K562 (cell line): ENCODE results near the gene ARMC12. TPM values are rescaled to one million over a fixed set of nuclear protein-coding genes. Genes with fewer than 3 reads are reported as not detected.

Experiments
- ATAC-seq: fragments of 200-7000 bp; cut with Tn5 transposase; 3 replicates; pipeline ENCODE4 v1.9.1; 2020; ENCODE audit warnings: moderate library complexity
- BruUV-seq: library from RNA; stranded (reverse); fragments of 400-500 nt; replicated peaks from 2 replicates; lab custom pipeline; 2021; lab: Mats Ljungman, UMichigan
- CTCF ChIA-PET: fragments of 300-600 bp; formaldehyde crosslinking; extraction: SDS; loops from one replicate; lab custom pipeline; 2021; ENCODE audit warnings: low intra/inter-chr PET ratio; lab: Yijun Ruan, JAX
- POLR2A ChIA-PET: fragments of 300-600, 350-650 bp; sonication (Branson Sonifier 250); formaldehyde crosslinking; extraction: SDS; loops from one replicate; lab custom pipeline; 2021; ENCODE audit warnings: antibody characterized with exemption, inconsistent platforms; lab: Yijun Ruan, JAX
- DNase-seq, 4 experiments: peaks; one replicate each; pipeline versions ENCODE4 v3.0.0 to v3.0.0-alpha.2; 2011 to 2018; ENCODE audit warnings: low spot score in 3 of 4, mixed read lengths in 3 of 4; ENCODE audit errors: extremely low read depth in 1 of 4
- FAIRE-seq: peaks from 2 replicates; lab custom pipeline; 2011; peaks lifted over from hg19 to GRCh38; lab: Jason Lieb, UNC
- H2AFZ ChIP-seq: 2 replicates; pipeline ENCODE4 v1.6.0; 2011; ENCODE audit warnings: low read depth, low read length, control low read depth, inconsistent platforms
- H3K27ac ChIP-seq: fragments of 200-600 bp; 3 replicates; pipeline ENCODE4 v1.8.0; 2011; ENCODE audit warnings: low read depth, mild to moderate bottlenecking, control low read depth, inconsistent platforms, low read length, moderate library complexity, mixed read lengths; ENCODE audit errors: extremely low read depth
- H3K27me3 ChIP-seq, 2 experiments: fragments of 300-600 bp in 1 of 2; 2 replicates in 1 of 2; 3 replicates in 1 of 2; pipeline versions ENCODE4 v1.6.0 to v1.8.0; 2011; ENCODE audit warnings: inconsistent platforms in 2 of 2, low read length in 2 of 2, mild to moderate bottlenecking in 1 of 2, mixed read lengths in 1 of 2, moderate library complexity in 1 of 2; ENCODE audit not compliant: control insufficient read depth in 2 of 2, insufficient read depth in 2 of 2
- H3K36me3 ChIP-seq: fragments of 300-600 bp; 3 replicates; pipeline ENCODE4 v1.8.0; 2011; ENCODE audit warnings: mild to moderate bottlenecking, low read length, inconsistent platforms; ENCODE audit not compliant: control insufficient read depth, insufficient read depth
- H3K4me1 ChIP-seq, 2 experiments: fragments of 200-600 bp in 1 of 2; replicated peaks in 1 of 2; 2 replicates in 1 of 2; 3 replicates in 1 of 2; pipeline versions ENCODE4 v1.5.1 to v1.8.0; 2011; ENCODE audit warnings: inconsistent platforms in 2 of 2, low read length in 2 of 2, mild to moderate bottlenecking in 1 of 2, mixed read lengths in 1 of 2, moderate library complexity in 1 of 2; ENCODE audit not compliant: control insufficient read depth in 2 of 2, insufficient read depth in 2 of 2
- H3K4me2 ChIP-seq: 2 replicates; pipeline ENCODE4 v1.6.1; 2011; ENCODE audit warnings: low read length, control low read depth, inconsistent platforms, mixed read lengths; ENCODE audit not compliant: insufficient read depth
- H3K4me3 ChIP-seq: fragments of 200-600 bp; sonication (generic), shearing (Covaris generic); 2 replicates; pipeline ENCODE4 v1.5.1; 2016; ENCODE audit warnings: control low read depth, inconsistent platforms
- H3K79me2 ChIP-seq: fragments of 200-600 bp; 3 replicates; pipeline ENCODE4 v1.8.0; 2011; ENCODE audit warnings: low read length, inconsistent platforms; ENCODE audit not compliant: control insufficient read depth, insufficient read depth
- H3K9ac ChIP-seq, 2 experiments: 2 replicates each; pipeline versions ENCODE4 v1.6.0 to v1.6.1; 2011; ENCODE audit warnings: low read depth in 2 of 2, low read length in 2 of 2, control low read depth in 1 of 2, inconsistent platforms in 1 of 2, mild to moderate bottlenecking in 1 of 2, mixed read lengths in 1 of 2; ENCODE audit not compliant: insufficient read depth in 1 of 2
- H3K9me1 ChIP-seq: one replicate; pipeline ENCODE4 v1.6.0; 2011; ENCODE audit warnings: inconsistent platforms, mild to moderate bottlenecking, low read length, moderate library complexity; ENCODE audit not compliant: control insufficient read depth, insufficient read depth
- H3K9me3 ChIP-seq: replicated peaks from 2 replicates; pipeline ENCODE4 v1.5.1; 2011; ENCODE audit warnings: low read depth, low read length, inconsistent platforms; ENCODE audit not compliant: control insufficient read depth, insufficient read depth
- H4K20me1 ChIP-seq: replicated peaks from 2 replicates; pipeline ENCODE4 v1.6.1; 2011; ENCODE audit warnings: low read length, inconsistent platforms, mixed read lengths; ENCODE audit not compliant: control insufficient read depth, insufficient read depth
- BRD9 ChIP-seq: fragments of 450-650 bp; IDR thresholded peaks from 2 replicates; pipeline ENCODE4 v1.6.1; 2018; ENCODE audit warnings: low read depth; ENCODE audit not compliant: partially characterized antibody
- ELF1 ChIP-seq: fragments of 200-800 bp; sonication (Bioruptor generic); IDR thresholded peaks from 2 replicates; pipeline ENCODE4 v1.6.1; 2016; ENCODE audit warnings: missing genetic modification characterization, missing compliant biosample characterization
- ETV5 ChIP-seq: sonication (generic); formaldehyde crosslinking; IDR thresholded peaks from 2 replicates; pipeline ENCODE4 v1.4.0; 2020; ENCODE audit warnings: low read depth, mild to moderate bottlenecking, missing genetic modification reagents
- MYNN ChIP-seq, 2 experiments: sonication (generic); formaldehyde crosslinking in 1 of 2; IDR thresholded peaks; 2 replicates each; pipeline versions ENCODE4 v1.5.0 to v1.6.1; 2016 to 2020; ENCODE audit warnings: antibody characterized with exemption in 1 of 2, missing genetic modification reagents in 1 of 2
- NBN ChIP-seq: fragments of 450-650 bp; IDR thresholded peaks from 2 replicates; pipeline ENCODE4 v1.6.1; 2016; ENCODE audit warnings: low read depth, mild to moderate bottlenecking
- RAD21 ChIP-seq, 2 experiments: fragments of 250-450 bp in 1 of 2; fragments of 450-650 bp in 1 of 2; sonication (Bioruptor Pico) in 1 of 2; formaldehyde crosslinking in 1 of 2; IDR thresholded peaks in 1 of 2; conservative IDR thresholded peaks in 1 of 2; 2 replicates each; pipeline versions ENCODE4 v1.4.0 to v1.8.0; 2020 to 2022; ENCODE audit warnings: mild to moderate bottlenecking in 2 of 2, moderate library complexity in 1 of 2
- RCOR1 ChIP-seq, 2 experiments: IDR thresholded peaks; 2 replicates each; pipeline ENCODE4 v1.6.1; 2012; ENCODE audit warnings: low read depth in 2 of 2, low read length in 2 of 2, borderline replicate concordance in 1 of 2, improper control_type of control experiment in 1 of 2
- SMC3 ChIP-seq: conservative IDR thresholded peaks from 2 replicates; pipeline ENCODE4 v1.6.1; 2011; ENCODE audit warnings: low read depth, low read length, improper control_type of control experiment; ENCODE audit not compliant: insufficient read depth
- ZBTB1 ChIP-seq: sonication (generic); formaldehyde crosslinking; IDR thresholded peaks from 2 replicates; pipeline ENCODE4 v1.8.1; 2023; ENCODE audit warnings: missing genetic modification reagents, low read depth, mild to moderate bottlenecking, borderline replicate concordance
- ZNF609 ChIP-seq: sonication (generic); formaldehyde crosslinking; IDR thresholded peaks from 2 replicates; pipeline ENCODE4 v1.8.1; 2023; ENCODE audit warnings: missing genetic modification reagents, mild to moderate bottlenecking, borderline replicate concordance
- WGBS: fragments of 100-300 bp; shearing (Covaris generic); methylation state at CpG from one replicate; pipeline ENCODE4 v1.1.6; 2016; ENCODE audit warnings: low coverage, mixed read lengths; ENCODE audit not compliant: insufficient coverage; ENCODE audit errors: missing lambda C conversion rate; 5-methylcytosine and 5-hydroxymethylcytosine counted together
- in situ Hi-C: fragments of 300-500 bp; cut with MboI; formaldehyde crosslinking; loops from 4 replicates; pipeline ENCODE4 v1.15.0; 2018; ENCODE audit warnings: inconsistent platforms, mixed read lengths
- intact Hi-C: fragments of 100-400 bp; cut with micrococcal nuclease; formaldehyde crosslinking; loops from 2 replicates; pipeline ENCODE4 v1.14.2; 2022
- polyA plus RNA-seq, 8 experiments: library from polyadenylated mRNA; depleted of rRNA in 4 of 8; stranded (reverse) in 5 of 8; unstranded in 3 of 8; fragments of >200 nt; fragmentation: Nextera tagmentation in 2 of 8; fragmentation: Illumina TruSeq in 1 of 8; extraction: Ambion mirVana in 2 of 8; extraction: Trizol in 1 of 8; gene quantifications; 2 replicates each; pipeline versions ENCODE4 v1.2.1 to v1.2.3, GENCODE V29; 2011 to 2014; ENCODE audit warnings: inconsistent platforms in 1 of 8, missing spikeins in 1 of 8
- total RNA-seq, 7 experiments: library from RNA; depleted of rRNA in 6 of 7; stranded (reverse); fragments of >200 nt in 6 of 7; fragmentation: Illumina TruSeq in 2 of 7; extraction: Trizol in 2 of 7; gene quantifications; 2 replicates each; pipeline versions ENCODE4 v1.2.1 to v1.2.3, GENCODE V29; 2011 to 2021; ENCODE audit warnings: low replicate concordance in 1 of 7
- TF ChIP-seq, protein P1 (sequence below): fragments of 200-800 bp; sonication (Bioruptor generic); IDR thresholded peaks from 2 replicates; pipeline ENCODE4 v1.6.1; 2017; ENCODE audit warnings: missing genetic modification characterization, missing compliant biosample characterization

ARMC12 gene
- total and polyA plus RNA-seq, 9 of the 15 experiments (the other 6 are each of a cell fraction or from before 2014, with no cell fraction given) = 0.09 to 0.58 (median 0.31) TPM; not detected in 3

- ATAC-seq (peak; percentile 64), DNase-seq (peak; percentile 73 to 87 (median 80)), FAIRE-seq (peak; percentile 75)
- no peak overlapping the region for H3K27ac ChIP-seq
- ChIA-PET POLR2A (interaction anchor here (0.6 to 2.5 kb wide), 12 partner anchors 119 to 265 kb away, joined by 3 to 10 read pairs (median 4); no protein-coding TSS in a partner anchor), CTCF (interaction anchor here (0.5 to 8.4 kb wide), 7 partner anchors 18 to 442 kb away, joined by 3 to 195 read pairs (median 7); partner anchors contain the start of gene DEF6)
- H3K27me3 ChIP-seq = no peaks in the 10 kb centered on the region
- BruUV-seq = no TSS peak
- no peak overlapping the region for H3K9ac ChIP-seq
- H3K36me3 ChIP-seq = no peaks in the 10 kb centered on the region
- no peak overlapping the region for H3K4me3 ChIP-seq
- H3K79me2 ChIP-seq = no peaks in the 10 kb centered on the region; the same call in 2 of the 3 replicates
- no peaks in the 10 kb centered on the region for H4K20me1 ChIP-seq
- intact Hi-C loops = loop anchor here (1.0 to 10.0 kb wide), 3 partner anchors 152 to 440 kb away; partner anchors contain the start of gene DEF6
- no peaks in the 10 kb centered on the region for H3K9me3 ChIP-seq
- peak overlapping the region; percentile 41; the same call in 1 of the 2 replicates for H2AFZ ChIP-seq
- H3K4me2 ChIP-seq = no peak overlapping the region
- no peaks in the 10 kb centered on the region for H3K9me1 ChIP-seq
- in situ Hi-C loops = loop anchor here (5.0 kb wide), 3 partner anchors 154 to 439 kb away; partner anchors contain the start of gene DEF6
- peaks cover 18 to 26% of the 10 kb centered on the region in 2 experiments for H3K4me1 ChIP-seq
- 39% methylated on average over 8 of the region's 8 CpGs for WGBS
- TF ChIP-seq RCOR1 (IDR thresholded peaks at IDR 0.05; ENCODE audit: borderline replicate concordance in 1 of 2, low read depth in 2 of 2, low read length in 2 of 2) (0 out of 4 replicates have a peak, but pooled peaks of 1 of the 2 experiments have one; percentile 35), NBN (0 out of 2 replicates have a peak, but pooled peaks have one; percentile 44), BRD9 (peak; percentile 52), RAD21 (CRISPR knock-in tag; conservative IDR thresholded peaks at IDR 0.05 in 1 of 2, IDR thresholded peaks at IDR 0.05 in 1 of 2) (peak; percentile 94 to 99), SMC3 (peak; percentile 93), MYNN (IDR thresholded peaks at IDR 0.05) (0 out of 2 replicates have a peak, but pooled peaks have one; percentile 23), MYNN (CRISPR knock-in tag; IDR thresholded peaks at IDR 0.05) (no peak), ZNF609 (0 out of 2 replicates have a peak, but pooled peaks have one; percentile 12), ELF1 (tag) (0 out of 2 replicates have a peak, but pooled peaks have one; percentile 33), ETV5 (peak; percentile 33; the same call in 1 of the 2 replicates), ZBTB1 (CRISPR knock-in tag) (0 out of 2 replicates have a peak, but pooled peaks have one; percentile 38)
- TF ChIP-seq, protein P1, sequence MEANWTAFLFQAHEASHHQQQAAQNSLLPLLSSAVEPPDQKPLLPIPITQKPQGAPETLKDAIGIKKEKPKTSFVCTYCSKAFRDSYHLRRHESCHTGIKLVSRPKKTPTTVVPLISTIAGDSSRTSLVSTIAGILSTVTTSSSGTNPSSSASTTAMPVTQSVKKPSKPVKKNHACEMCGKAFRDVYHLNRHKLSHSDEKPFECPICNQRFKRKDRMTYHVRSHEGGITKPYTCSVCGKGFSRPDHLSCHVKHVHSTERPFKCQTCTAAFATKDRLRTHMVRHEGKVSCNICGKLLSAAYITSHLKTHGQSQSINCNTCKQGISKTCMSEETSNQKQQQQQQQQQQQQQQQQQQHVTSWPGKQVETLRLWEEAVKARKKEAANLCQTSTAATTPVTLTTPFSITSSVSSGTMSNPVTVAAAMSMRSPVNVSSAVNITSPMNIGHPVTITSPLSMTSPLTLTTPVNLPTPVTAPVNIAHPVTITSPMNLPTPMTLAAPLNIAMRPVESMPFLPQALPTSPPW (CRISPR knock-in tag) = peak; percentile 38; the same call in 1 of the 2 replicates
Measured at GRCh38 chr6:35736253-35736894, 458 bp upstream of the ARMC12 start.
